ENCODE data around the gene PRSS8.
"Not testable (repeated sequence)": the region's sequence is repeated elsewhere in the genome, so short reads cannot be mapped to it uniquely, and the experiment has no call there.

The PRSS8 gene

DNA sequence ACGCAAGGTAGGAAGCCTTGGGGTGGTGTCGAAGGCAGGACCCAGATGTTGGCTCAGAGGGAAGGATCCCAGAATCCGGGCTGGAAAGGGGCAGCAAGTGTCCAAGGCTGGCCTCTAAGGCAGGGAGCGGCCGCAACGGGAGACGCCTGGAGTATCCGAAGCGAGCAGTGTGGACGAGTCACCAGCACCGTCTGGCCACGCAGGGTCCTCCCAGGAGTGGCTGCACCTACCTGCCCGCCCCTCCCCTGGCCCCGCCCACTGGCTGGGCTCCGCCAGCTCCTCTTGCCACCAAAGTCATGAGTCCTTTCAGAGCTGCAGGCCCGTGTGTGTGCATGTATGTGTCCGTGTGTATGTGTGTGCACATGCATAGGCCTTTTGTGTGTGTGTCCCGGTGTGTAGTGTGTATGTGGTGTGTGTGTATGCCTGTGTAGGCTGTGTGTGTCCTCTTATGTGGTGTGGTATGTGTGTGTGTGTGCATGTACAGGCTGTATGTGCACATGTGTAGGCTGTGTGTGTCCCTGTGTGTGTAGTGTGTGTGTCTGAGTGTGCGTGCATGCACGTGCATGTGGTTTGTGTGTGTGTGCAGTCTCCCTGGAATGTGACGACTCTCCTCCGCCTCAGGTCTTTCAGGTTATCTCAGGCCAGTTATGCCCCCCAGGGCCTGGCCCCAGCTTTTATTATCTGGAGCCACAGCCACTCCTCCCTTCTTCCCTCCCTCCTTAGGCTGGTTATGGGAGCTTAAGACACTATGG is at the start of gene PRSS8:
Gene PRSS8 (minus strand): TSS at position 193 of the 752 bp plus-strand sequence. CDS start 229 bp downstream, outside the sequence.
- no peak for DNase-seq (ENCODE audit: low read depth)
- Histone ChIP-seq H3K4me3 (ENCODE audit: low read length) (no peak within 1 kb of the TSS), H3K9me3 (ENCODE audit: control insufficient read depth, low read length) (no peaks in the 10 kb centered on the region), H3K36me3 (ENCODE audit: control insufficient read depth, insufficient read depth, low read length, severe bottlenecking) (peaks cover 12% of the 10 kb centered on the region), H3K9ac (ENCODE audit: low read length) (no peak within 1 kb of the TSS), H3K27me3 (replicated peaks; ENCODE audit: control insufficient read depth, insufficient read depth, low read length) (peaks cover 5% of the 10 kb centered on the region), H3K4me1 (ENCODE audit: control insufficient read depth, insufficient read depth, low read length) (peaks cover 16% of the 10 kb centered on the region)

DNA sequence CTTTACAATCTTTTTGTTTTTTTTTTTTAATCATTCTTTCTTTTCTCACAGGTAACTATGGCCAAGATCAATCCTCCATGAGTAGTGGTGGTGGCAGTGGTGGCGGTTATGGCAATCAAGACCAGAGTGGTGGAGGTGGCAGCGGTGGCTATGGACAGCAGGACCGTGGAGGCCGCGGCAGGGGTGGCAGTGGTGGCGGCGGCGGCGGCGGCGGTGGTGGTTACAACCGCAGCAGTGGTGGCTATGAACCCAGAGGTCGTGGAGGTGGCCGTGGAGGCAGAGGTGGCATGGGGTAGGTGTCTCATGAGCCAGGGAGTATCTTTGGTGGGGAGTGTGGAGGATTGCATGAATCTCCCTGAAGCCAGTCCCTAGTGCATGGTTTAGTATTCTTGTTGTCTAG is 49.4 kb upstream of the PRSS8 start:
- H3K27me3 ChIP-seq (replicated peaks; ENCODE audit: control insufficient read depth, insufficient read depth, low read length): no peaks in the 10 kb centered on the region
- H3K9ac ChIP-seq (ENCODE audit: low read length): no peak overlapping the region
- H3K9me3 ChIP-seq (ENCODE audit: control insufficient read depth, low read length): no peaks in the 10 kb centered on the region
- no peak for DNase-seq (ENCODE audit: low read depth)
- peaks cover 28% of the 10 kb centered on the region for H3K4me1 ChIP-seq (ENCODE audit: control insufficient read depth, insufficient read depth, low read length)
- H3K36me3 ChIP-seq (ENCODE audit: control insufficient read depth, insufficient read depth, low read length, severe bottlenecking): peaks cover 76% of the 10 kb centered on the region
- no peak overlapping the region for H3K4me3 ChIP-seq (ENCODE audit: low read length)

DNA sequence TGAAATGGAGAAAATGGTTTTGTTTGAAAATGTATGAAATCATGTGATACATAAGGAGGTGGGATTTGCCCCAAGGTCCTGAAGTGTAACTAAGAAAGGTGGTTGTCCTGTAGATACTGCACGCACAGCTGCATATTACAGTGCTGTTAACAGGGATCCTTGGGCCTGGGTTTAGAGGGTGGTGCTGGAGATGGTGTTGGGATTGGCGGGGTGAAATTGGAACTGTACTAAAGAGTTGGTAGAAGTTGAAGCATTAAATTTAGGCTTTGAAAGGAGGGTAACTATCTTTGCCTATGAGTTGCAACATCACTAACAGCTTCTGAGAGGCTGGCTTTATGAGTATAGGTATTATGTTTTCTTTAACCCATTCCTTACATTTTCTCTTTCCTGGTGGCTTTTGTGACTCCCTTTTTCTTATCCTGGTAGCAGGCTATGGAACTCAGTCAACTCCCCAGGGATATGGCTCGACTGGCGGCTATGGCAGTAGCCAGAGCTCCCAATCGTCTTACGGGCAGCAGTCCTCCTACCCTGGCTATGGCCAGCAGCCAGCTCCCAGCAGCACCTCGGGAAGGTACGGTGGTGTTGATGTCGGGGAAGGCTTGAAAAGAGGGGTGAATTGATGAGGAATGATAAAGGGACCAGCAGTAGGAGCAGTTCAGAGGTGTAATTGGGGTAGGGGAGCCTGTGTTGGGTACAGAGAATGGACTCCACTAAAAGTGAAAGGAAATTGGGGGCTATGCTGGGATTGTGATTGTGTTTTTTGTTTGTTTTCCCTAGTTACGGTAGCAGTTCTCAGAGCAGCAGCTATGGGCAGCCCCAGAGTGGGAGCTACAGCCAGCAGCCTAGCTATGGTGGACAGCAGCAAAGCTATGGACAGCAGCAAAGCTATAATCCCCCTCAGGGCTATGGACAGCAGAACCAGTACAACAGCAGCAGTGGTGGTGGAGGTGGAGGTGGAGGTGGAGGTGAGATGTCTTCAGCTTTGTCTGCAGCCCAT is 48.2 kb upstream of the PRSS8 start:
- Histone ChIP-seq H3K9me3 (ENCODE audit: control insufficient read depth, low read length) (no peaks in the 10 kb centered on the region), H3K9ac (ENCODE audit: low read length) (peak overlapping the region; percentile 96), H3K4me3 (ENCODE audit: low read length) (peak overlapping the region; percentile 95), H3K27me3 (replicated peaks; ENCODE audit: control insufficient read depth, insufficient read depth, low read length) (no peaks in the 10 kb centered on the region), H3K4me1 (ENCODE audit: control insufficient read depth, insufficient read depth, low read length) (peaks cover 32% of the 10 kb centered on the region), H3K36me3 (ENCODE audit: control insufficient read depth, insufficient read depth, low read length, severe bottlenecking) (peaks cover 64% of the 10 kb centered on the region)
- no peak for DNase-seq (ENCODE audit: low read depth)

DNA sequence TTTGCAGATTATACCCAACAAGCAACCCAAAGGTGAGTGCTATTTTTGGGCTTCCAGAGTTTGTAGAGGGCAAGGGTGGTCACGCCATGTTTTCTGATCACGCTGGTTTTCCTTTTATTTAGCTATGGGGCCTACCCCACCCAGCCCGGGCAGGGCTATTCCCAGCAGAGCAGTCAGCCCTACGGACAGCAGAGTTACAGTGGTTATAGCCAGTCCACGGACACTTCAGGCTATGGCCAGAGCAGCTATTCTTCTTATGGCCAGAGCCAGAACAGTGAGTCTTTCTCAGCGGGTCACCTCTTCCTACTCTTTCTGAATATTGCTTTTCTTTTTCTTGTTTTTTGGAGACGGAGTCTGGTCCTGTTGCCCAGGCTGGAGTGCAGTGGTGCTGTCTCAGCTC is 46.9 kb upstream of the PRSS8 start:
- no peaks in the 10 kb centered on the region for H3K27me3 ChIP-seq (replicated peaks; ENCODE audit: control insufficient read depth, insufficient read depth, low read length)

DNA sequence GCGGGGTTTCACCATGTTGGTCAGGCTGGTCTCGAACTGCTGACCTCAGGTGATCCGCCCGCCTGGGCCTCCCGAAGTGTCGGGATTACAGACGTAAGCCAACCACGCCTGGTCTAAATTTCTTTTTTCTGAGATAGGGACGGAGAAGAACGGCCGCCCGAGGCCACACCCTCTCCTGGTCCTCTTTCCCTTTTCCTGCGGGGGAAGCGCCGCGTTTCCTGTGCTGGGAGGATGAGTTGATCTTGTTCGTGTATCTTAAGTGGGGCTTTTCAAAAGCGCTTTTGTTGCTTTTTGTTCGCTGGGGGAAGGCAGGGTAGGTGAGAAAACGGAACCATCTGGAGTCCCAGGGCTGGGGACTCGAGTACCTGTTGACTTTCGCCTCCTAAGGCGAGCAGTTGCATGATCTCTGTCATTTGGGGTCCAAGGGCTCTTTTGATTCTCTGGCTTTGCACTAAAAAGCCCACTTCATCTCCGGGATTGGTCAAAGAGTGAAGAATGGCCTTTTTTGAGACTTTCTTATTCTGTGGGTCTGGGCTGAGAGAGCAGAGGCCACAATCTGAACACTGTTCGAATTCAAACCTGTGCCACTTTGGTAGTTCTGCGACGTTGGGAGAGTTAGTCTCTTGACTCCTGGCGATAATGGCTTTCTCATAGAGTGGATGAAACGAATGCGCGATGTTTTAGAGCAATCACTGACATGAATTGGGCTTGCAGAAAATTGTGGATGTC is 45.7 kb upstream of the PRSS8 start:
- no peaks in the 10 kb centered on the region for H3K9me3 ChIP-seq (ENCODE audit: control insufficient read depth, low read length)
- no peaks in the 10 kb centered on the region for H3K27me3 ChIP-seq (replicated peaks; ENCODE audit: control insufficient read depth, insufficient read depth, low read length)
- DNase-seq (ENCODE audit: low read depth): peak; percentile 65
- peak overlapping the region; percentile 95 for H3K4me3 ChIP-seq (ENCODE audit: low read length)
- H3K9ac ChIP-seq (ENCODE audit: low read length): peak overlapping the region; percentile 96
- peaks cover 34% of the 10 kb centered on the region for H3K4me1 ChIP-seq (ENCODE audit: control insufficient read depth, insufficient read depth, low read length)
- H3K36me3 ChIP-seq (ENCODE audit: control insufficient read depth, insufficient read depth, low read length, severe bottlenecking): peaks cover 40% of the 10 kb centered on the region

More for the DNA sequence above, 46.9 kb upstream of the PRSS8 start:
- Histone ChIP-seq H3K9ac (ENCODE audit: low read length) (peak overlapping the region; percentile 96), H3K4me1 (ENCODE audit: control insufficient read depth, insufficient read depth, low read length) (peaks cover 34% of the 10 kb centered on the region), H3K4me3 (ENCODE audit: low read length) (peak overlapping the region; percentile 95), H3K36me3 (ENCODE audit: control insufficient read depth, insufficient read depth, low read length, severe bottlenecking) (peaks cover 51% of the 10 kb centered on the region), H3K9me3 (ENCODE audit: control insufficient read depth, low read length) (no peaks in the 10 kb centered on the region)
- DNase-seq (ENCODE audit: low read depth): peak; percentile 34

DNA sequence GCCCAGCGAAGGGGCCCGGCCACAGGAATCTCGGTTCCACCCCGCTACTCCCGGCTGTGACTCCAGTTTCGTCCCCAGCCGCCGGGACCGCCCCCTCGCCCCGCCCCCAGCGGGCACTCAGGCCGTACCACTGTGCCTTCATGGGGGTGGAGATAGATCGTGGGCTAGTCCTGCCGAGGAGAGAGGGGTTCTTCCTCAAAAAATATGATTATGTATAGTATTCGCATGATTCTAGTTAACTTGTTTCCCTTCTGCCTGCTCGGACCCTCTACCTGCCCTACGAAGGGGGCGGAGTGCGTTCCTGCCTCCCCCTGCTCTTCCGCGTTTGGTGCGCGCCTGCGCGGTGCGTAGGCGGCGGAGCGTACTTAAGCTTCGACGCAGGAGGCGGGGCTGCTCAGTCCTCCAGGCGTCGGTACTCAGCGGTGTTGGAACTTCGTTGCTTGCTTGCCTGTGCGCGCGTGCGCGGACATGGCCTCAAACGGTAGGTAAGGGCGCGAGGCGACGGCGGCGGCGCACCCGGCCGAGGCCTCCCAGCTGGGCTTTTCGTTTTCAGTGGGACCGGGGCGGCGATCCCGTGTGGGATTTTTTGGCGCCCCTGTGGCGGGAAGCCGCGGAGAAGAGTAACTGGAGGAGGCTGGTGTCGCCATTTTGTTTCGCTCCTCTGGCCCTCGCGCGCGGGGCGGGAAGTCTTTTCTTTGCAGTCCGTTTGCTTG is 44.4 kb upstream of the PRSS8 start, which contains the start of gene FUS:
Gene FUS (plus strand): TSS at position 393 of the 713 bp plus-strand sequence. CDS start 76 bp downstream, at position 469.
- peak within 1 kb of the TSS; percentile 95 for H3K4me3 ChIP-seq (ENCODE audit: low read length)
- peaks cover 34% of the 10 kb centered on the region for H3K4me1 ChIP-seq (ENCODE audit: control insufficient read depth, insufficient read depth, low read length)
- peak; percentile 96 for DNase-seq (ENCODE audit: low read depth)
- H3K9ac ChIP-seq (ENCODE audit: low read length): peak within 1 kb of the TSS; percentile 96
- peaks cover 26% of the 10 kb centered on the region for H3K36me3 ChIP-seq (ENCODE audit: control insufficient read depth, insufficient read depth, low read length, severe bottlenecking)
- no peaks in the 10 kb centered on the region for H3K27me3 ChIP-seq (replicated peaks; ENCODE audit: control insufficient read depth, insufficient read depth, low read length)
- H3K9me3 ChIP-seq (ENCODE audit: control insufficient read depth, low read length): no peaks in the 10 kb centered on the region

DNA sequence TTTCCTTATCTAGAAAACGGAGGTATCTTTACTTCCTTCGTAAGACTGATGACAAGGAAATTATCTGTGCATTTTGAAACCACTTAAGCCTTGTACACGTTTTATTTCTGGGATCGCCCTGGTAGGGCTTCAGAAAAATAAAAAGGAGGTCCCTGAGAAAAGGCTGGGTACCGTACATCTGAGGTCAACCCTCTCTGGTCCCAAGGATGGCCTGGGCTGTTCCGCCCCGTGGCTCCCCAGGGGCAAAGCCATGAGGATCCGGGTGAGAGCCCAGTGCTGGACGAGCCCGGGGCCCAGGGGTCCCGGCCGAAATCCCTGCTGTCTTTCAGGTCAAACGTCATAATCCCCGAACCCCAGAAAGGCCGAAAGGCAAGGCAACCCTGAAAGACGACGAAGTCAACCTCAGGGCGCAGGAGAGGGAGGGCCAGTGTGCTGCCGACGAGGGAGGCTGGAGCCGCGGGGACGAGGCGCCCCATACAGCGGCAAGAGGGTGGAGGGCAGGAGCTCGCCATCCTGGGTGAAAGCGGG is 43.8 kb upstream of the PRSS8 start:
- peaks cover 20% of the 10 kb centered on the region for H3K36me3 ChIP-seq (ENCODE audit: control insufficient read depth, insufficient read depth, low read length, severe bottlenecking)
- H3K4me3 ChIP-seq (ENCODE audit: low read length): peak overlapping the region; percentile 95
- DNase-seq (ENCODE audit: low read depth): no peak
- H3K9me3 ChIP-seq (ENCODE audit: control insufficient read depth, low read length): no peaks in the 10 kb centered on the region
- no peaks in the 10 kb centered on the region for H3K27me3 ChIP-seq (replicated peaks; ENCODE audit: control insufficient read depth, insufficient read depth, low read length)
- peak overlapping the region; percentile 96 for H3K9ac ChIP-seq (ENCODE audit: low read length)
- peaks cover 34% of the 10 kb centered on the region for H3K4me1 ChIP-seq (ENCODE audit: control insufficient read depth, insufficient read depth, low read length)

DNA sequence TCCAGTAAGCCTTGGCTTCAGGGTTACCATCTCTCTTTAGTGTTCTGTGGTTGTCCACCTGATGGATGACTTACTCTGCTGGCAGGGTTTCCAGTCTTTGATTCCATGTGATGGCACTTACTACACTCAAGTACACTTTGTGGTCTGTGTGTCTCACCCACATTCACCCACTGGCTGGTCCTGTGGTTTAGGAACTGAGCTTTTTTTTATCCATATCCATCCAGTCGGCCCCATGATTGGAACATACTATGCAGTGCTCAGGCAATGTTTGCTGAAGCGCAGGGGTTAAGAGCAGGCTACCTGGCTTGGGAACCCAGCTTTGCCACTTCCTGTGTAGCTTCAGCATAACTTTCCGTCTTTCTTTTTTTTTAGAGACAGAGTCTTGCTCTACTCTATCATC is 41.6 kb upstream of the PRSS8 start:
- DNase-seq (ENCODE audit: low read depth): no peak
- H3K4me1 ChIP-seq (ENCODE audit: control insufficient read depth, insufficient read depth, low read length): peaks cover 14% of the 10 kb centered on the region

DNA sequence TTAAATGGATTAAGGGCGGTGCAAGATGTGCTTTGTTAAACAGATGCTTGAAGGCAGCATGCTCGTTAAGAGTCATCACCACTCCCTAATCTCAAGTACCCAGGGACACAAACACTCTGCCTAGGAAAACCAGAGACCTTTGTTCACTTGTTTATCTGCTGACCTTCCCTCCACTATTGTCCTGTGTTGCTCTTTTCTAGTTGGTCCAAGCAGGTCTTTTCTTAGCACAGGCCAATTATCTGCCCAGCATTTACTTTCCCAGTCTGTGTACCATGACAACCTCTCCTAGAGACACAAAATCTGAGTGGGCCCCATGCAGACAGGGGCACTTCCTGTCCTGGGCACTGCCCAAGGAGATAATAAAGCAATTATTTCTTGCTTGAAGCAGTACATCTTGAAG is 34.5 kb upstream of the PRSS8 start:
- not testable (repeated sequence) for H3K36me3 ChIP-seq (ENCODE audit: control insufficient read depth, insufficient read depth, low read length, severe bottlenecking); H3K9ac ChIP-seq (ENCODE audit: low read length); H3K4me1 ChIP-seq (ENCODE audit: control insufficient read depth, insufficient read depth, low read length); H3K9me3 ChIP-seq (ENCODE audit: control insufficient read depth, low read length); H3K27me3 ChIP-seq (replicated peaks; ENCODE audit: control insufficient read depth, insufficient read depth, low read length); H3K4me3 ChIP-seq (ENCODE audit: low read length); DNase-seq (ENCODE audit: low read depth)

More for the DNA sequence above, 41.6 kb upstream of the PRSS8 start:
- Histone ChIP-seq H3K36me3 (ENCODE audit: control insufficient read depth, insufficient read depth, low read length, severe bottlenecking) (no peaks in the 10 kb centered on the region), H3K27me3 (replicated peaks; ENCODE audit: control insufficient read depth, insufficient read depth, low read length) (no peaks in the 10 kb centered on the region), H3K9me3 (ENCODE audit: control insufficient read depth, low read length) (no peaks in the 10 kb centered on the region), H3K4me3 (ENCODE audit: low read length) (no peak overlapping the region), H3K9ac (ENCODE audit: low read length) (no peak overlapping the region)

DNA sequence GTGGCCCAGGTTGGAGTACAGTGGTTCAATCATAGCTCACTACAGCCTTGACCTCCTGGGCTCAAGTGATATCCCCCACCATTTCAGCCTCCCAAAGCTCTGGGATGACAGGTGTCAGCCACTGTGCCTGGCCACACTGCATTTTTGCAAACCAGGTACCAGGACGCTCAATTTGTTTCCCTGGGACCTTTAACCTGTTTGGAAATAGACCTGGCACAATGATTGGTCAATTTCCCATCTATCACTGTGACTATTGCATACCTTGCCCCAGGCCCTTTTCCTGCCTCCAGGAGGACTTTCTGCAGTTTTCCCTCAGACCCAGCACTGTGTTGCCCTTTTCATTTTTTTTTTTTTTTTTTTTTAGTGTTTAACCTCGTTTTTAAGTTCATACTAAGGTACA is 33.3 kb upstream of the PRSS8 start:
- H3K4me1 ChIP-seq (ENCODE audit: control insufficient read depth, insufficient read depth, low read length): no peaks in the 10 kb centered on the region
- no peaks in the 10 kb centered on the region for H3K36me3 ChIP-seq (ENCODE audit: control insufficient read depth, insufficient read depth, low read length, severe bottlenecking)
- no peak overlapping the region for H3K4me3 ChIP-seq (ENCODE audit: low read length)
- no peaks in the 10 kb centered on the region for H3K27me3 ChIP-seq (replicated peaks; ENCODE audit: control insufficient read depth, insufficient read depth, low read length)
- no peak for DNase-seq (ENCODE audit: low read depth)
- H3K9ac ChIP-seq (ENCODE audit: low read length): no peak overlapping the region
- no peaks in the 10 kb centered on the region for H3K9me3 ChIP-seq (ENCODE audit: control insufficient read depth, low read length)

Data from adipocyte (in vitro differentiated cells).